Measurements from ENCODE around the gene ADAMTS2.
"Not testable (repeated sequence)": the region's sequence is repeated elsewhere in the genome, so short reads cannot be mapped to it uniquely, and the experiment has no call there.

The ADAMTS2 gene

DNA sequence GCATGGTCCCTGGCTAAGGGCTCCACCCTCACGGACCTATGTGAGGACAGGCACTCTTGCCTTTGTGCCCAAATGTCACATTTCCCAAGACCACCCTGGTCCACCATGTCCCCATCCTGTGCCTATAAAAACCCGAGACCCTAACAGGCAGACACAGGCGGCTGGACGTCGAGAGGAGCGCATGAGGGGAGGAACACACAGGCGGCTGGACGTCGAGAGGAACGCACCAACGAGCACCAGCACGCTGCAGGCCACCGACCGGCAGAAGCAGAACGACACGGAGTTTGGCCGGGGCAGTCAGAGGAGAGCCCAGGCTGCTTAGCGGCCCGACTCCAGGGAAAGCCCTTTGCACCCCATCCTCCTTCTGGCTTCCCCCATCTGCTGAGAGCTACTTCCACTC, 119.9 kb downstream of the ADAMTS2 start:
- DNase-seq = no peak

GRCh38 chr5:179224741-179225140, 120.5 kb downstream of the ADAMTS2 start:
- no peak for DNase-seq

DNA sequence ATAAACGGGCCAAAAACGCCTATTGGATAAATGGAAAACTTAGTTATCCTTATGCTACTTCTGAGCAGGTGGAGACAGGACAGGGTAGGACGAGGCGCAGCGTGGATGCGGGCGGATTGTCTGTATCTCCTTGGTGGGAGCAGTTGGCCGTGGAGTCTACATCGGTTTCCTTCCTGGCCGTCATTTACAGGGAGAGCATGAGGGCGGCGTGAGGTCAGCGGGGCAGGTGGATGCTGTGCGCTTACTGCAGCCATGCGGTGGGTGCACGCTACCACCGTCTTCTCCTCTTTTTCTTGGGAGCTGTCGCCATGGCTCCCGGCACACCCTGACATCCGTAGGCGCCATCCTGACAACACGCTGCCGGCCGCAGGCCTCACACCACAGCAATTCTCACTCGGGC, 121.3 kb downstream of the ADAMTS2 start:
- DNase-seq = no peak

GRCh38 chr5:179223528-179223927, 121.7 kb downstream of the ADAMTS2 start:
- DNase-seq = no peak

DNA sequence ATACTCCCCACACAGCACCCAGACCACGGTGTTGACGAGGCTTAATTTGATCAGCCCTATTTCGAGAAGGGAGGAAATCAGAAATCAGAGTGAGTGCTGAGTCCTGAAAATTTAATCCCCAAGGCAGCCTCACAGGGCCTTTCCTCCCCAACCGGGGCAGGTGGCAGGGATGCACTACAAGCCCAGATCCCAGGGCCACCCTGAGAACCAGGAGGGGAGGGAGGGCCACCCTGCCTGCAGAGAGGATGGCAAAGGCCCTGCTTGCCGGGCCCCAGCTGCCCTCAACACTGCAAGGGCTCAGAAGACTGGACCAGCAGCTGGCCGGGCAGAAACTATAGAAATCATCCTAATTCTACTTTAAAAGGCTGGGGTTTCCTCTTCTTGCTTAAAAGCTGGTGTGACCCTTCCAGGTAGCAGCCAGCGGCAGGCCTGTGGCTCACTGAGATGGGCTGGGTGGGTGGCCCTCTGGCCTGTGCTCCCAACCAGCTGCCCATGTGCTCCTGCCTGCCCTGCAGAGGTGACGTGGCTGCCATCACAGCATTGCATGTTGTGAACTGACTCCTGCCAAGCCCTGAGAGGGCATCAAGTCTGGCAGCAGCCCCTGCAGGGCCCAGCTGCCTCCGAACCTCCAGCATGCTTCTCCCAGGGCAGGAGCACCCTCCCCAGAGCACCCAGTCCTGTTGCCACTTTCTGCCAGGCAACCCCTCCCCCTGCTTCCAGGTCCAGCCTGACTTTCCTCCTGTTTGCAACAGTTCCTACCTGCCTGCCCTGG, 122.8 kb downstream of the ADAMTS2 start:
- DNase-seq = no peak

- no peak for DNase-seq
These were observed 123.4 kb downstream of the ADAMTS2 start for GRCh38 chr5:179221877-179222220.

DNA sequence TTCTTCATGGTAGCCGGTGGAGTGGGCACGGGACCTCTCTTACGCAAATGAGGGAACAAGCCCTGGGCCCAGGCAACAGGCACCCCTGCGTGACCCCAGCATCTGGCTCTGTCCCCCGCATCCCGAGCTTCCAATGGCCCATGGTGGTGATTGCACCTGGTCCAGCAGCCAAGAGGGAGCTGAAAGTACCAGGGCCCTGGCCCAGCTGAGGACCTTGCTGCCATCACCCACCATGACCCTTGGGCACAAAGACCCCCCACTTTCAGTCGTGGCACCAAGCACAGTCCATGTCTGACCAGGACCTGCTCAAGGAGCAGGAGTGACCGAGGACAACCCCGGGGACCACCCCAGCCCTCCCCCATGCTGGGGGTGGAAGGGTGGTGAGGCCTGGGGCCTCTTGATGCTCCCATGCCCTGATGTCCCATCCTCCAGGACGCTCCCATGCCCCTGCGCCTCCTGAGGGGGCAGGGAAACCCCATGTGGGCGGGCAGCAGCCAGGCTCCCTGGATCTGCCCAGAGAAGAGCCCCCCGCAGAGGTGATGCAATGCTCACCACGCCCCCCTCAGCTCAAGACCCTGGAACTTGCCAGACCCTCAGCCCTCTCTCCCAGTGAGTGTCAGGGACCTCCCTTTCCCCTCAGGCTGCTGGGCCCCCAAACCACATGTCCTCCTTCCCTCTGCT, 123.9 kb downstream of the ADAMTS2 start:
- no peak for DNase-seq

GRCh38 chr5:179220716-179221115, 124.5 kb downstream of the ADAMTS2 start:
- DNase-seq = no peak

- no peak for DNase-seq
These were observed 125.3 kb downstream of the ADAMTS2 start for GRCh38 chr5:179219661-179220620.

DNA sequence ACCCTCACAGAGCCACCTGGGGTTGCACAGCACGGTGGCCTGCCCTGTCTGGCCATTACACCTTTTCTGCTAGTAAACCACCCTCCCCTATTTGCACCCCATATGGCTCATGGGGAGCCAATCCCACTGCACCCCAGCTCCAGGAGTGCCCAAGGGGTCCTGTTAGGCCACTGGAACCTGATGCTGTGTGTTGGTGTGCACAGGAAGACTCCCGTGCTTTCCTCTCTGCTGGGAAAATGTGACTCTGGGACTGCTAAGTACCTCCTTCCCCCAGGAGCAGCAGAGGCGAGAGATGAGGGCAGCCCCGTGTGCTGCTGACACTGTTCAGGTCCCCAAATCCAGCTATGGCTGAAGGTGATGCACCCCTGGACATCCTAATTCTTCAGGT, 126.3 kb downstream of the ADAMTS2 start:
- DNase-seq = no peak

DNA sequence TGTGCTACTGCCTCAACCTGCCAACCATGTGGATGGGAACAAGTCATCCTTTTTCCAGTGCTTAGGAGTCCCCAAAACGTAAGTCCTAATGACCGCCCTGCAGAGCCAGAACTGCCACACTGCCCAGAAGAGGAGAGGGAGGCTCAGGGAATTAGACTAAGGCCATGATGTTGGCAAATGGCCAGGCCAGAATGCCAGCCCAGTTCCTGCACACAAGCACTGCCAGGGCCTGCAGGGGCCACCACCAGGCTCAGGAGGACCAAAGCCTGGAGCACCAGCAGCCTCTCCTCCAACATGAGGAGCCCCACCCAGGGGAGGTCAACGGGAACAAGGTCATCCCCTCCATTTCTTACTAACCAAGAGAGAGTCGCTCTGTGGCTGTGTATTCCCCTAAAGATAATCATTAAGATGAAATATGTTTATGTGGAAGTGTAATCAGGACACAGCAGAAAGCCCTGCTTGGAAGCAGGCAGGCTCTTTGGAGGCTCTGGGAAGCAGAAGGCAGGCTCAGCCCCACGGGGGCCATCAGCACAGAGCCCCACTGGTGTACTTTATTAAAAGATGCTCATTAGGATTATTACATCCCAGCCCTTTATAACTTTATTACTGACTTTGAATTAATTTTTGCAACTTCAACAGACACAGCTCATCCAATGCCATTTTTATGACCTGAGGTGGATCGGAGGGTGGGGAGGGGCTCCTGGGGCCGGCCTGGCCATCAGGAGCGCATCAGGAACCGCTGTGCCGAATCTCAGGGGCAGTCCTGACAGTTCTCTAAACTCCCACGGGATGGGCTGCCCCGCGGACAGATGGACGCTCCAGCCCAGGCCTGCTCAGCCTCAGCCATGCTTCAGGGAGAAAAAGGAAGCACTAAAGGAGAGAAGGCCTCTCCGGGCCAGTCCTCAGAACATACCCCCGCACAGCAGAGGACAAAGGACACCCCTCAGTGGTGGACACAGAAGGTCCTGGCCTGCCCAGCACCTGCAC, 127.0 kb downstream of the ADAMTS2 start:
- no peak for DNase-seq

- DNase-seq = no peak
These were observed 127.9 kb downstream of the ADAMTS2 start for GRCh38 chr5:179217356-179217755.

DNA sequence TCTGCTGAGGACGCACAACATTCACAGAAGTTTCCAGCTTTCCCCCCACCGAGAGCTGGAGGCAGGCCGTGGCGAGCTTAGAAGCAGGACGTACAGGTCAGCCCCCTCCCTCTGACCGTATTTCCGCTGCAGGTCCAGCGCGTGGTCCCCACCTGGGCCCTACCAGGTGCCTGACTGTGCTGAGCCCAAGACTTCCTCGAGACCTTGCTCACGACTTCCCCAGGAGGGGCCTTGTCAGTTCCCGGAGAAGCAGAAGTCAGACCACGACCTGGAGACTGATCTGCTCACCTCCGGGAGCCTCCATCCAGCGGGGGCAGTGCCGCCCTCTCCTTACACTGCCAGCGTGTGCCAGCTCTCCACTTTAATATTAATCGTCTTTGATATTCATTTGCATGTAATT, 128.9 kb downstream of the ADAMTS2 start:
- not testable (repeated sequence) for DNase-seq

GRCh38 chr5:179215576-179215975, 129.7 kb downstream of the ADAMTS2 start:
- no peak for DNase-seq

- DNase-seq = no peak
These were observed 130.6 kb downstream of the ADAMTS2 start for GRCh38 chr5:179214678-179215077.

DNA sequence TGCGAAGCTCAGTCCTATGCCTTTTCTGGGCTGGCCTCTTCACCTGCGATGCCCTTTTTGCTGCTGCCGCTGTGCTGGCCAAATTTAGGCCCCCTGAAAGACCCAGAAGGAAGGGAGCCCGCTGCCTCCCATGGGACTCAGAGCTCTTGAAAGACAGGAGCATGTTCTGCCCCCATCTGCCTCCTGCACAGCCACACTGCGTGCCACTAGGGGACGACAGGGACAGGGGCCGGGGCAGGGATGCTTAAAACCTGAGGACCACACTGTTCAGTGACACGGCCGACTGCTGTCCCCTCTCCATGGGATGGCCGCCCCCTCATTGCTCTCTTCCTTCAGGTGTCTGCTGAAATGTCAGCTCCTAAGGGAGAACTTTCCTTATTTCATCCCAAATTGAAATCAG, 132.4 kb downstream of the ADAMTS2 start:
- DNase-seq = no peak

GRCh38 chr5:179211631-179212030, 133.6 kb downstream of the ADAMTS2 start:
- DNase-seq = no peak

- no peak for DNase-seq
These were observed 134.2 kb downstream of the ADAMTS2 start for GRCh38 chr5:179211068-179211467.

- no peak for DNase-seq
These were observed 134.8 kb downstream of the ADAMTS2 start for GRCh38 chr5:179210478-179210877.

GRCh38 chr5:179209359-179210150, 135.7 kb downstream of the ADAMTS2 start:
- no peak for DNase-seq

DNA sequence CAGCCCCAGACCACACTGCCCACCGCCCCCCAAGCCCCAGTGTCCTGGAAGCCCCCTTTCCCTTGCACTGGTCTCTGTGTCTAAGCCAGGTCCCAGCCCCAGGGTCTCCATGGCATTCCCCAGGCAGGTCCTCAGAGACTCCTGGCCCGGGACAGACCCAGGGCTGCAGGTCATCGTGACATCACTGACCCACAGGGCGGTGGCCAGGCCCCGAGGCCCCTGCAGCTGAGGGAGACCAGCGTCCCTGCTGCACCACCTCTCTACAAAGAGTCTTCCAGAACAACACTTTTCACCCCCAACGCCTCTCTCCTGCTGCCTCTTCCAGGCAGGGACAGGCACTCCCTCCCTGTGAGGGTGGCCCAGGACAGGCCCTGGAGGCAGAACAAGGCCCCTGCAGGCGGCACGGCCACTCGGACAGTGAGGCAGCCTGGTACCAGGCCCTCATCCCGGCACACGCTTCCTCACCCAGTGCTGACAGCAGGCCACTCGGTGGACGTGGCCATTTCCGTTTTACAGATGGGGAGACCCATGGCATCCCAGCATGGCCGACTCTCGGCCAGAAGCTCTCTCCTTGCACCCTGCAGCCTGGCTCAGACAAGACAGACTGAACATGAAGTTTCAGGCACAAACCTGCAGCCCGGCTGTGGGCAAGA, 136.4 kb downstream of the ADAMTS2 start:
- DNase-seq = no peak

Measured in GOT3 (cell line).